Transverse colon (tissue), 4 donors: ENCODE data around the gene TMEM151A.

Source experiments
- POLR2AphosphoS5 ChIP-seq, 3 donors: sonication (generic); formaldehyde crosslinking; IDR thresholded peaks; one replicate each; pipeline ENCODE4 v1.6.1; 2016; ENCODE audit warnings: antibody characterized with exemption in 3 of 3
- TF ChIP-seq, protein P1 (sequence below), 5 experiments: fragments of 200-600 bp in 3 of 5; fragments of 450-650 bp in 2 of 5; sonication (generic) in 3 of 5; IDR thresholded peaks; 1 replicate in 2 of 5; 2 replicates in 3 of 5; pipeline ENCODE4 v1.5.1; 2016 to 2017; ENCODE audit warnings: antibody characterized with exemption in 5 of 5, inconsistent platforms in 3 of 5, mild to moderate bottlenecking in 2 of 5, moderate library complexity in 1 of 5

DNA sequence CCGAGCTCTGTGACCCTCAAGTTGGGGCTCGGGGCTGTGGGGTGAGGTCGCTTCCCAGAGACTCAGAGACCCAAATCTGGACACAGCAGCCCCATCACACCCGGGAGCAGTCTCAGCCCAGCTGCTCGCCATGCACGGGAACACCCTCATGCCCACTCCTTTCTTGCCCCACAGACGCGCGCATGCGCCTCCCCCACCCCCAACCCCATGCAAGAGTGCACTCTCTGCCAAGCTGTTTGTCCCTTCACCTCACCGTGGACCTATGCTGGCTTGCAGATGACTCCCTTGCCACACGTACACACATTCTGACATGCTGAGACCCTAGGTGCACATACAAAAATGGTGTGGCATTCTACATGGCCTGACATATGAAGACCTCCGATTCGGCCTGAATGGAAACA, 25.6 kb downstream of the TMEM151A start:
- TF ChIP-seq, protein P1, sequence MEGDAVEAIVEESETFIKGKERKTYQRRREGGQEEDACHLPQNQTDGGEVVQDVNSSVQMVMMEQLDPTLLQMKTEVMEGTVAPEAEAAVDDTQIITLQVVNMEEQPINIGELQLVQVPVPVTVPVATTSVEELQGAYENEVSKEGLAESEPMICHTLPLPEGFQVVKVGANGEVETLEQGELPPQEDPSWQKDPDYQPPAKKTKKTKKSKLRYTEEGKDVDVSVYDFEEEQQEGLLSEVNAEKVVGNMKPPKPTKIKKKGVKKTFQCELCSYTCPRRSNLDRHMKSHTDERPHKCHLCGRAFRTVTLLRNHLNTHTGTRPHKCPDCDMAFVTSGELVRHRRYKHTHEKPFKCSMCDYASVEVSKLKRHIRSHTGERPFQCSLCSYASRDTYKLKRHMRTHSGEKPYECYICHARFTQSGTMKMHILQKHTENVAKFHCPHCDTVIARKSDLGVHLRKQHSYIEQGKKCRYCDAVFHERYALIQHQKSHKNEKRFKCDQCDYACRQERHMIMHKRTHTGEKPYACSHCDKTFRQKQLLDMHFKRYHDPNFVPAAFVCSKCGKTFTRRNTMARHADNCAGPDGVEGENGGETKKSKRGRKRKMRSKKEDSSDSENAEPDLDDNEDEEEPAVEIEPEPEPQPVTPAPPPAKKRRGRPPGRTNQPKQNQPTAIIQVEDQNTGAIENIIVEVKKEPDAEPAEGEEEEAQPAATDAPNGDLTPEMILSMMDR (IDR thresholded peaks at IDR 0.05): no peak
- TF ChIP-seq POLR2AphosphoS5 (IDR thresholded peaks at IDR 0.05): no peak
